Activated T-helper 9 cell treated with anti-CD3 and anti-CD28 coated beads, Interleukin-2, amount 50 U/mL, for 16 hours (primary cell): ENCODE results near the gene AKAP1.
A peak's percentile ranks its signal among the peaks of the same experiment; 100 is the strongest.

Experiments
- DNase-seq: peaks from one replicate; pipeline ENCODE4 v3.0.0-alpha.2; 2020; ENCODE audit warnings: low read depth

The AKAP1 gene, protein sequence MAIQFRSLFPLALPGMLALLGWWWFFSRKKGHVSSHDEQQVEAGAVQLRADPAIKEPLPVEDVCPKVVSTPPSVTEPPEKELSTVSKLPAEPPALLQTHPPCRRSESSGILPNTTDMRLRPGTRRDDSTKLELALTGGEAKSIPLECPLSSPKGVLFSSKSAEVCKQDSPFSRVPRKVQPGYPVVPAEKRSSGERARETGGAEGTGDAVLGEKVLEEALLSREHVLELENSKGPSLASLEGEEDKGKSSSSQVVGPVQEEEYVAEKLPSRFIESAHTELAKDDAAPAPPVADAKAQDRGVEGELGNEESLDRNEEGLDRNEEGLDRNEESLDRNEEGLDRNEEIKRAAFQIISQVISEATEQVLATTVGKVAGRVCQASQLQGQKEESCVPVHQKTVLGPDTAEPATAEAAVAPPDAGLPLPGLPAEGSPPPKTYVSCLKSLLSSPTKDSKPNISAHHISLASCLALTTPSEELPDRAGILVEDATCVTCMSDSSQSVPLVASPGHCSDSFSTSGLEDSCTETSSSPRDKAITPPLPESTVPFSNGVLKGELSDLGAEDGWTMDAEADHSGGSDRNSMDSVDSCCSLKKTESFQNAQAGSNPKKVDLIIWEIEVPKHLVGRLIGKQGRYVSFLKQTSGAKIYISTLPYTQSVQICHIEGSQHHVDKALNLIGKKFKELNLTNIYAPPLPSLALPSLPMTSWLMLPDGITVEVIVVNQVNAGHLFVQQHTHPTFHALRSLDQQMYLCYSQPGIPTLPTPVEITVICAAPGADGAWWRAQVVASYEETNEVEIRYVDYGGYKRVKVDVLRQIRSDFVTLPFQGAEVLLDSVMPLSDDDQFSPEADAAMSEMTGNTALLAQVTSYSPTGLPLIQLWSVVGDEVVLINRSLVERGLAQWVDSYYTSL

DNA sequence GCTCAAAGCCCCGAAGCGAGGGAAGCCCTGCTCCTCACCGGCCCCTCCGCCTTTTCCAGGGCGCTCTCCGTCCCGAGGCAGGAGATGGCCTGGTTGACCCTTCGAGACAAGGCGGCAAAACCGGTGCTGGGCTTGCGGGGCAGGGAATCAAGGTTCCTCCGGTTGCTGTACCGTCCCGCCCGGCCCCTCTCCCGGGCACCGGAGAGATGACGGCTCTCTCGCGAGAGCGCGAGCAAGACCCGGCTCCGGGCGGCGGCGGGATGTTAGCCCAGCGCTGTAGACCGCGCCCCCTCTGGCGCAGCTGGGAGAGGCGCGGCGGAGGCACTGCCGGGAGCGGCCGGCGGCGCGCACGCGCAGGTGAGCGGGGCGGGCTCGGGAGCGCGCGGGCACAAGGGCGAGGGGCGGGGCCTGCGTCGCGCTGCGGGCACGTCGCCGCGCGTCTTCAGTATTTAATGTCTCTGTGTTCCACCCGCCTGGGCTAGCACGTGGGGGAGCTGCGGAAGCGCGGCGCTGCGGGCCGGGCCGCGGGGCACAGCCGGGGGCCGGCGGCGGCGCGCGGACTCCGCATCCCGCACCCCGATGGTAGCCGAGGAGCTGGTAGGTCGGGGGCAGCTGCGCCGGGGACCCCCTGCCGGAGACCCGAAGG lies at the start of gene AKAP1:
TSS of gene AKAP1 (plus strand) at position 445 of the 646 bp plus-strand sequence. CDS start 20,219 bp downstream, outside the sequence.
- peak; percentile 93 for DNase-seq

DNA sequence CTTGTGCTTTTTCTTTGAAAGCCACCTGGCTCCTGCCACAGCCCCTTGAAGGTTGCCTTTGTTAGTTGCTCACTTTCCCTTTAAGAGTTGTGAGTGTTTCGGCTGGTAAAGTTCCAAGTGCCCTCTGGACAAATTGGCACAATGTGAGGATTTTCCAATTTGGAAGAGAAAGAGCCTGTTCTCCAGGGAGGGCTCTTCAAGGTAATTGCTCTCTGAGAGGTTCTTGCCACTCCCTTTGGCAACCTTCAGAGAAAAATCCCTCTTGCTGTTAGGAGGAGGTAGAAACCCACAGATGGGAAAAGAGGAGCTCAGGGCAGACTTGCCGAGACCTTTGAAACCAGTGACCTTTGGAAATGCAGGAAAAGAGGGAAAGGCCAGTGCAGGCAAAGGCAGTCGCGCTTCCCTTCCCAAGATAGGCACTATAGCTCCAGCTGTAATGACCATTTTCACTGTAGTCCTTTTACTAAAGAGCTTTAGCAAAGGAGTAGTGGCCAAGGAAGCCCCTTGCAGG lies 49.0 kb upstream of the AKAP1 start:
- no peak for DNase-seq

DNA sequence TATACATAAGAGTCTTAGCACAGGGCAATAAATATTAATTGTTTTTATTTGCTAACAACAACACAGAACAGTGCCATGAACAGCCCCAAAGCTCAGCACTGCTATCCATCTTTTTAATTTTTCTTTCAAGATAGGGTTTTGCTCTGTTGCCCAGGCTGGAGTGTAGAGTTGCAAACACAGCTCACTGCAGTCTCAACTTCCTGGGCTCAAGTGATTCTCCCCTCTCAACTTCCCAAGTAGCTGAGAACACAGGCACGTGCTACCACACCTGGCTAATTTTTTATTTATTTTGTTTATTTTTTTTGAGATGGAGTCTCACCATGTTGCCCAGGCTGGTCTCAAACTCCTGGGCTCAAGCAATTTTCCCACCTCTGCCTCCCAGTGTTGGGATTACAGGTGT lies 47.6 kb upstream of the AKAP1 start:
- no peak for DNase-seq

DNA sequence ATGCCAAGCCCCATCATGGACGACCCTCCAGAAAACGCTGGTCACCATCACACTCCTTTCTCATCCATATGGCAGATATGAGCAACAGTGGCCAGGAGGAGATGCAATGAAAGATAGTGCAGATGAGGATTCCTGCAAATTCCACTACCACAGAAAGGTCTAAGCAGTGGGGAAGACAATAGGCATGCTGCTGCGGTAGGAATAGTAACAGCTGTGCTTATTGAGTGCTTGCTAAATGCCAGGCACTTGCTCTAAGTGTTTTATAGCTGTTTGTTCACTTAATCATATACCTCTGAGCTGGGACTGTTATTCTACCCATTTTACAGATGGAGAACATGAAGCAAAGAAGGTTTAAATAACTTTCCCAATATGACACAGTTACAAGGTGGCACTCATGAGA lies 46.6 kb upstream of the AKAP1 start:
- DNase-seq, result no peak

DNA sequence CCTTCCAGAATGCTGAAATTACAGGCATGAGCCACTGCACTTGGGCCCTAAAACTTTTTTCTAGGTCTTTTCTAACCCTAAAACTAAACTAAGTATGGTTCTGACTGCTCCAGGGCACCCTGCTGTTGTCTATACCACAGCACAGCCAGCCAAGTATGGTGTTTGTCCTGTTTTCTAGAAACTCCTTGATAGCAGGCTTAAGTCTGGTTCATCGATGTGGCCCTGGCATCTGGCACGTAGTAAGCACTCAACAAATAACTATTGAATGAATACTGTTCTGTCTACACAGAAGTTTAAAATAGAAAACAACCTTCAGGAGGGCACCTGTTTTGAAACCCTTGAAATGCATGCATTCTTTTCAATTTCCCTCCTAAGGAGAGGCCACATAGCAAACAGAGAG lies 44.5 kb upstream of the AKAP1 start:
- no peak for DNase-seq

DNA sequence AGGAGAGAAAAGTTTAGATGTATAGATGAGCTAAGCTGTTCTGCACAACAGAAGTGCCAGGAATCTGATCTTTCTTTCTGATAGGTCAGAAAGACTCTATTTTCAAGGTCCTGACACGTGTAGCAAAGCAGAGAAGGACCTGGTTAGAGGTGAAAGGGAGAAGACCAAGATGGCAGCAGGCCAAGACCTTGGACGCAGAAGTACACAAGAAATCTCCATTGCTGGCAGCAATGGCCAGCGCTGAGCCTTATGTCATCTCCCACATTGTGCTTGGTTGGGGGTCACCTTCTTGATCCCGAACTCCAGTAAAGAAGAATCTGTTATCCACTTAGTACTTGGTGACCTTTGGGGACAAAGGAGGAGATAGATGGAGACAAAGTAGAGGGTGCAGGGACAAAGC lies 41.8 kb upstream of the AKAP1 start:
- DNase-seq, result no peak

DNA sequence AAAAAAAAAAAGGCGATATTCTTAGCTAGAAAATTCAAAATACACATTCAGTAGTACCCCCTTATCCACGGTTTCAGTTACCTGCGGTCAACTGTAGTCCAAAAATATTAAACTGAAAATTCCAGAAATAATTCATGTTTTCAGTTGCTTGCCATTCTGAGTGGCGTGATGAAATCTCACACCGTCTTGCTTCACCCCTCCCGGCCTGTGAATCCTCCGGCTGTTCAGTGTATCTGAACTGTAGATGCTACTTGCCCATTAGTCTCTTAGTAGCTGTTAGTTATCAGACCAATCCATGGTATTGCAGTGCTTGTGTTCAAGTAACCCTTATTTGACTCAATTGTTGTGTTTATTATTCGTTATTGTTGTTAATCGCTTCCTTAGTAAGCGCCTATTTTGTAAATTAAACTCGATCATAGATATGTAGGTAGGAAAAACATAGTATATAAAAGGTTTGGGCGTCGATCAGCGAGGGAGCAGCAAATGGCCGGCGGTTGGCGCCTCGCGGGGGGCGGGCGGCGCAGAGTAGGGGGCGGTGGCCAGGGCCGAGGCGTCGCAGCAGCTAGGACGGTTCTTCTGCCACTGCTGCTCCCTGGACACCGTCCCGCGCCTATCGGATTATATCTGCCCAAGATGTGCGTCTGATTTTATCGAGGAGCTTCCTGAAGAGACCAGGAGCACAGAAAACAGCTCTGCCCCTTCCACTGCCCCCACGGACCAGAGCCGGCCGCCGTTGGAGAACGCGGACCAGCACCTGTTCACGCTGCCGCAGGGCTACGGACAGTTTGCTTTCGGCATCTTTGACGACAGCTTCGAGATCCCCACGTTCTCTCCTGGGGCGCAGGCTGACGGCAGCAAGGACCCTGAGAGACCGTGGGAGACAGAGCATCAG lies 39.8 kb upstream of the AKAP1 start:
- DNase-seq, result no peak

DNA sequence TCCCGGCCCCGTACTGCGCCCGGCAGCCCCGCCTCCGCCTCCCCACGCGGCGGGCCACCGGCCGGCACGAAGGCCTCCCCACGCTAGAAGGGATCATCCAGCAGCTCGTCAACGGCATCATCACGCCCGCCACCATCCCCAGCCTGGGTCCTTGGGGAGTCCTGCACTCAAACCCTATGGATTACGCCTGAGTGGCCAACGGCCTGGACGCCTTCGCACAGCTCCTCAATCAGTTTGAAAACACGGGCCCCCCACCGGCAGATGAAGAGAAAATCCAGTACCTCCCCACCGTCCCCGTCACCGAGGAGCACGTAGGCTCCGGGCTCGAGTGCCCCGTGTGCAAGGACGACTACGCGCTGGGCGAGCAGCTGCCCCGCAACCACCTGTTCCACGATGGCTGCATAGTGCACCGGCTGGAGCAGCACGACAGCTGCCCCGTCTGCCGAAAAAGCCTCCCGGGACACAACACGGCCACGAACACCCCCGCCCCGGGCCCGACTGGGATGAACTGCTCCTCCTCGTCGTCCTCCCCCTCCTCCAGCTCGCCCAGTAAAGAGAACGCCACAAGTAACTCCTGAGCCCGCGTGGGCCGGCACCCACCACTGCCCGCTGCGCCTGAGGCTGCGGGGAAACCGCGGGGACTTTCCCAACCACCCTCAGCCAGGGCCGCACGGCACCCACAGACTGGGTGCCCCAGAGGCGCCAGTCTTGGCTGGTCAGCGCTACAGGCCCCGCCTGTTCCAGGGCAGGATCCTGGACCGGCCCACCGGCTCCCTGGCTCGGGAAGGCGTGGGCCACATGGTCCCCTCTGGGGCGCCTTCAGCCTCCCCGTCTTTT lies 39.0 kb upstream of the AKAP1 start:
- DNase-seq, result peak; percentile 37

DNA sequence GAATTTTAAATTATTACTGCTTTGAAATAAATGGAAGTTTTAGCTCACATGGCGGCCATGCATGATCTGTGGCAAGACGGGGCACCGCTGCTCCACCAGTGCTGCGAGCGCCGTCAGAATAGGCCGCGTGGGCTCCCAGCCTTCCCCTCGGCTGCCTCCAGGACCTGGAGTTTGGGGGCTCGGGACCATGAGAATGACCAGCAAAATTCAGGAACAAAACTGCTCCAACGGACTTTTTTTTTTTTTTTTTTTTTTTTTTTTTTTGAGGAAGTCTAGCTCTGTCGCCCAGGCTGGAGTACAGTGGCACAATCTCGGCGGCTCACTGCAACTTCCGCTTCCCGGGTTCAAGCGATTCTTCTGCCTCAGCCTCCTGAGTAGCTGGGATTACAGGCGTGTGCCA lies 38.3 kb upstream of the AKAP1 start:
- no peak for DNase-seq

DNA sequence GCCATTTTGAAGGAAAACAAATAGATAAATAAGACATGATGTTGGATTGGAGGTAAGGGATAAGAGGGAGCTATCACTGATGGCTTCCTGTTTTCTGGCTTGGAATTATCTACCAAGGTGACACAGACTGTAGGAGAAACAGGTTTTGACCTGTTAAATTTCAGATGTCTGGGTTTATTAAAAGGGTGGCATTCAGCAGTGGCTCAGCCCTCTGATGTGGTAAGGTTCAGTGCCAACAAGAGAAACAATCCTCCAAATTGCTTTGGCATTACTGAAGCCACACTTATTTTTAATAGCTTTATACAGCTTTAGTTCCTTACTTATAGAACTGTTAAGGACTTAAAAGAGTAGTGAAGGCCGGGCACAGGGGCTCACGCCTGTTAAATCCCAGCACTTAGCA lies 37.0 kb upstream of the AKAP1 start:
- no peak for DNase-seq

DNA sequence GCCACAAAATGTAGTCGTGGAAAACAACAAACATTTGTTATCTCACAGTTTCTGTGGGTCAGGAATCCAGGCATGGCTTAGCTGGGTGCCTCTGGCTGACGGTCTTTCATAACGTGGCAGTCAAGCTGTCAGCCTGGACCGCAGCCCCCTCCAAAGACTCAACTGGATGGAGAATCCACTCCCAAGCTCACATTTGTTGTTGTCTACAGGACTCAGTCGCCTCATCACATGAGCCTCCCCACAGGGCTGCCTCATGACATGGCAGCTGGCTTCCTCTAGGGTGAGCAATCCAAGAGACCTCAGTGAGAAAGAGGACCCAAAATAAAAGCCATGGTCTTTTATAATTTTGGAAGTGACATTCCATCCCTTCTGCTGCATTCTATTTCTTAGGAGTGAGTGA lies 34.7 kb upstream of the AKAP1 start:
- no peak for DNase-seq

DNA sequence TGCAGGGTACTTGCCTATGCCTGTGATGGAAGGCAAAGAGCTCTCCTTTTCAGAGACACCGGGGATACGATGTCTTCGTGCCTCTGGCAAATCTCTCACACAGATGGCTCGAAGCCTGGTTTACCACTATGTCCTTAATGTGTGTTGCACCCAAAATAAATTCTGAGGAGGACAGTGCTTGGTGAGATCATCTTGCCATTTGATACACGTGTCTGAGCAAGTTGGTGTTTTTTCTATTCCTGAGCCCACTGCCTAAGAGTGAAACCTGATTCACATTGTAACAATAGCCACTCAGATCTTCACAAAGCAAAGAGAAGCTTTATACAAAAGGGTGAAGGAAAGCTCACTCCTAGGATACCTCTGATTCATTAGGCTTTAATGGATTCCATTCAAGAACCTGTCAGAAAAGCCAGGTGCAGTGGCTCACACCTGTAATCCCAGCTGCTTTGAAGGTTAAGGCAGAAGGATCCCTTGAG lies 33.1 kb upstream of the AKAP1 start:
- DNase-seq, result no peak

DNA sequence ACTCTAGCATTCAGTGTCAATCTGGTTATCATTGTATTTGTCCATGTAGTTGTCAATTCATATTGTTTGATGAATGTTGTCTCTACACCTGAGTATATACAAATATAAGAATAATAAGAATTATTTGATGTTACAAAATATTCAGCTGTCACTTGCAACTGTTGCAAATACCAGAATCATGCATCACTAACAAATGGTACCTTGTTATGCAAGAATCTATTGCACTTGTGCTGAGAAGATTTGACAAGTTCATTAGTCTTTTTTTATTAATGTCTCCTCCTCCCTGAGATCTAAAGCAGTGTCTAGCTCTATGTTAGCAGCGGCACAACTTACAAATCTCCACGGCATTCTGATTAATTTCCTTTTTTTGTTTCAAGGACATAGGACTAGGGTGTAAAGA lies 22.2 kb upstream of the AKAP1 start:
- no peak for DNase-seq

DNA sequence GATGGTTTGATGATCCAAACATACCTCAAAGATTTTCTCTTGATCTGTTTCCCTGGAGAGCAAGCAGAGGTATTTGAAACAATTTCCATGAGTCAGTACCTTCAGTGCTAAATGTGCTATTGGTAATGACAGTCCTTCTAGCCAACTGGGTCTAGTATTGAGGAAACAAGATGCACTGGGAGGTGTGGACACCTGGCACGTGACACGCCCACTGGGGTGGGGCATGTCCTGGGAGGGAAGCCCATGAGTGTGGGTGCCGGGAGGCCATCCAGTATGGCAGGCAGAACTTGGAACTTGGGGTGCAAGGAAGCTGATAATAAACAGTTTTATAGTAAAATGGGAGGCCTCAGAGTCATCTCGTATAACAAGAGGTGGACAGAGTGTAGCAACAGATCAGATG lies 17.9 kb upstream of the AKAP1 start:
- DNase-seq, result no peak

DNA sequence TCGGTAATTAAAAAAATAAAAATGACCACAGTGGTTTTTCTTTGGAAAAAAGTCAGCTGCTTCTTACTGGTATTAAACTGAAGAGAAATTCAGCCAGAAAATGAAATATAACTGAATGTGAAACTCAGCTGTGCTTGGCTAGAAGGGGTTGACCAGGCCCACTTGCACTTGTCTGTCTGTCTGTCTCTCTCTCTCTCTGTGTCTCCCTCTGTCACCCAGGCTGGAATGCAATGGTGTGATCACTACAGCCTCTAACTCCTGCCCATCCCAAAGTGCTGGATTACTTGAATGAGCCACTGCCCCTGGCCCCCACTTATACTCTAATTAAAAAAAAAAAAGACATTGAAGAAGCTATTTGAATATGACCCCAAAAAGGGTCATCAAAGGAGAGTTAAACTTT lies 17.3 kb upstream of the AKAP1 start:
- no peak for DNase-seq

DNA sequence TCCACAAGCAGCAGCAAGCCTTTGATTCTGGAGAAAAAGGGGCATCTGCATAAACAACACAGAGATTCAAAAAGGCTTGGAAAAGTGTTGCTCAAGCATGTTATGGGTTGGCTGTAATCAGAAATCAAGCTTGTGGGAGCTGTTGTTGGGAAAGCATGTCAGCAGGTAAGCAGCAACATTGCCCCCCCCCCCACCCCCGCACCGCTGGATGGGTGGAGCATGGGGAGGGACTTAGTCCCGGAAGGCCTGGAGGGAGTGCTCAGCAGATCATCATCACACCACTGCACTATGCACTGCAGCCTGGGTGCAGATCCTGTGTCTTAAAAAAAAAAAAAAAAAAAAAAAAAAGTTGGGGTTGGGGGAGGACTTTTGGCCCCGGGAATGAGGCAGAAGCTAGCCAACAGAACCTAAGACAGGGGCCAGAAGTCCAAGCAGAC lies 16.8 kb upstream of the AKAP1 start:
- no peak for DNase-seq

DNA sequence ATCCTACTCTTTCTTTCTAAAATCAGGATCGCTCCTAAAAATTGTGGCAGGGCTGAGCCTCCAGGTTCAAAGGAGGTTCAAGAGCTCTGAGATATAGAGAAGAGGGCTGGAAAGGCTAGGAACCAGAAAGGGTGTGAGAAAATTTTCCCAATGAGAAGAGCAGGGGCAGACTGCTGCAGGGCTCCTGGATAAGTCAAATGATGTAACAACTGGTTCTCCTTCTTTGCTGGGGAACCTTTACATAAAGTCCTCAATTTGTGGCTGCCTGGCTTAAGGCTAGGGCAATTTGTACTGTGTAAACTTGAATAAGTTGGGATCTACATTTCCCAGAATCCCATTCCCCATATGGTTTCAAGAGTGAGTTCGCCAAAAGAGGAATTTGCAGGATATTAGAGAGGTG lies 16.3 kb upstream of the AKAP1 start:
- no peak for DNase-seq

DNA sequence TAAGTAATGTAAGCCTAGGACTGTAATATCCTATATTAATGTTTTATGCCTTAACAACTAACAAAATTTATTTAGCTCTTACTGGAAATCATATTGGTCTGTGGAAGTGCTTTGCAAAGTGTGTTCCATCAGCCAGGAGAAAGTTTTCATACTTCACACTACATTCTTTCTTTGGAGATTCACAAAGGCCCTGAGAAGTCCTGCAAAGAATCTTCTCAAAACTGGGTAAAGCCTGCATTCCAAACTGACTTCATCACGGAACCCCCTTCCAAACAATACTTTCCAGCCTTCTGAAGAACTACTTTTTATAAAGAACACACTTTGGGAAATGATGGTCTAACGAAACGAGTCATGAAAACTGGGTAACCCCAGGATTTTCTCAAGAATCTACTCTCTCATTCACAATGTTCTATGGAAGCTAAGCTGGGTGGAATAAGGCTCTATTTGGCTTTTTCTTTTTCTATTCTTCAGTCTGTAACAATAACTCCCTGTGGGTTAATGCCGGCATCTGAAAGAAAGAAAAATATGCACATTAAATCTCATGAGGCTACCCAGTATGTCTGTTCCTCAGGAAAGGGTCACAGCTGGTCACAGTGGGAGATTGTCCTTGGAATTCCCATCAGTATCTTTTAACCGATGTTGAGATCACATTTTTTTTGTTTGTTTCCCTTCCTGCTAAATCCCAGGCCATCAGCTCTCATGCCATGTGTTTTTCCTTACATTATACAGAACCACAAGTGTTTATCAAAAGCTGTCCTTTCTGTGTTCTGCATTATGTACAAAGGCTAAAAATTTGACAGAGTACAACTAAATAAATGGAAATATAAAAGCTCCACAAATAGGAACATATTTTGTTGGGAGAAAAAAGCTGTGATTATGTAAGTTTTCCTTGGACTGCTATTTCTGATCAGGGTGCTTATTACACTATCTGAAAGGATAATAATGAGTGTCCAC lies 12.8 kb upstream of the AKAP1 start:
- no peak for DNase-seq

DNA sequence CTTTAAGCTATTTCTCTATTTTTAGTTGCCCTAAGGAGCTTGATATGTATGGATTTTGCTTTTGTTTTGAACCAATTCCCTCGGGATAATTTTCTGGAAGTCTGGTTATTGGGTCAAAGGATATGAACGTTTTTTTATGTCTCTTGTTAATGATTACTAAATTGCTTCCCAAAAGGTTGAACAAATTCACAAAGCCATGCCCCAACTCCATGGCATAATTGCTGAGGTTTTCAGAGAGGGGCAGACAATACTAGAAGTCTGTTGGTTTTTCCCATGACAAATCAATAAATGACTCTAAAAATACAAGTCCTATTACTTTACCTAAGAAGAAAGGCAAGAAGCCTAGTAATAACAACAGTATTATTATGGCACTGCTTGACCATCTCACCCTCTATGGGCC lies 11.4 kb upstream of the AKAP1 start:
- DNase-seq, result no peak
